ENCODE data around the gene SPRY4. TPM values are rescaled to one million over a fixed set of nuclear protein-coding genes. Genes with fewer than 3 reads are reported as not detected.
"Not testable (repeated sequence)": the region's sequence is repeated elsewhere in the genome, so short reads cannot be mapped to it uniquely, and the experiment has no call there.

SPRY4 gene
- 15.6 TPM for total RNA-seq

- peak; percentile 99 for DNase-seq
Measured at GRCh38 chr5:142324871-142325724, at the start of gene SPRY4. SPRY4 (minus strand) TSS chr5:142325021; CDS start chr5:142315108, 9,913 bp downstream.

GRCh38 chr5:142368529-142368928 lies 43.7 kb upstream of the SPRY4 start:
- DNase-seq: no peak

- DNase-seq: no peak
Measured at GRCh38 chr5:142366007-142366406, 41.2 kb upstream of the SPRY4 start.

- no peak for DNase-seq
Measured at GRCh38 chr5:142364251-142365145, 39.7 kb upstream of the SPRY4 start.

GRCh38 chr5:142363619-142363963 lies 38.8 kb upstream of the SPRY4 start:
- DNase-seq: no peak

- not testable (repeated sequence) for DNase-seq
Measured at GRCh38 chr5:142362193-142362592, 37.4 kb upstream of the SPRY4 start.

- DNase-seq: no peak
Measured at GRCh38 chr5:142360607-142361120, 35.8 kb upstream of the SPRY4 start.

- no peak for DNase-seq
Measured at GRCh38 chr5:142360051-142360498, 35.3 kb upstream of the SPRY4 start.

GRCh38 chr5:142358648-142359047 lies 33.8 kb upstream of the SPRY4 start:
- DNase-seq: peak; percentile 71

- no peak for DNase-seq
Measured at GRCh38 chr5:142358121-142358520, 33.3 kb upstream of the SPRY4 start.

GRCh38 chr5:142357469-142358090 lies 32.8 kb upstream of the SPRY4 start:
- DNase-seq: no peak

- peak; percentile 93 for DNase-seq
Measured at GRCh38 chr5:142356716-142357468, 32.1 kb upstream of the SPRY4 start.

- DNase-seq: no peak
Measured at GRCh38 chr5:142356349-142356715, 31.5 kb upstream of the SPRY4 start.

- no peak for DNase-seq
Measured at GRCh38 chr5:142353071-142353472, 28.3 kb upstream of the SPRY4 start.

GRCh38 chr5:142350021-142350420 lies 25.2 kb upstream of the SPRY4 start:
- DNase-seq: no peak

GRCh38 chr5:142346706-142347105 lies 21.9 kb upstream of the SPRY4 start:
- no peak for DNase-seq

GRCh38 chr5:142344915-142345314 lies 20.1 kb upstream of the SPRY4 start:
- not testable (repeated sequence) for DNase-seq

GRCh38 chr5:142343531-142343930 lies 18.7 kb upstream of the SPRY4 start:
- no peak for DNase-seq

GRCh38 chr5:142342128-142342981 lies 17.5 kb upstream of the SPRY4 start:
- DNase-seq: no peak

GRCh38 chr5:142339781-142340180 lies 15.0 kb upstream of the SPRY4 start:
- no peak for DNase-seq

GRCh38 chr5:142334538-142334937 lies 9.7 kb upstream of the SPRY4 start:
- no peak for DNase-seq

All from tongue (tissue), 2 donors.